Endodermal cell (in vitro differentiated cells): ENCODE measurements around the gene ST8SIA5. TPM values are rescaled to one million over a fixed set of nuclear protein-coding genes. Genes with fewer than 3 reads are reported as not detected.
A peak's percentile ranks its signal among the peaks of the same experiment; 100 is the strongest.

Experiments used
- DNase-seq: peaks from one replicate; pipeline ENCODE4 v3.0.0-alpha.2; 2017
- H3K27ac ChIP-seq: 2 replicates; pipeline ENCODE4 v1.5.1; 2013; ENCODE audit warnings: mild to moderate bottlenecking, low read depth, low read length, moderate library complexity
- H3K27me3 ChIP-seq: 2 replicates; pipeline ENCODE4 v1.6.1; 2013; ENCODE audit warnings: mild to moderate bottlenecking, low read length, moderate library complexity; ENCODE audit not compliant: insufficient read depth, control insufficient read depth, poor library complexity, severe bottlenecking
- H3K36me3 ChIP-seq: 2 replicates; pipeline ENCODE4 v1.7.0; 2013; ENCODE audit warnings: mild to moderate bottlenecking, low read length, moderate library complexity; ENCODE audit not compliant: control insufficient read depth, insufficient read depth
- H3K4me1 ChIP-seq: one replicate; pipeline ENCODE4 v1.7.0; 2013; ENCODE audit warnings: low read length; ENCODE audit not compliant: control insufficient read depth, insufficient read depth
- H3K4me3 ChIP-seq: 2 replicates; pipeline ENCODE4 v1.5.1; 2013; ENCODE audit warnings: mild to moderate bottlenecking, low read length, moderate library complexity
- H3K9ac ChIP-seq: 2 replicates; pipeline ENCODE4 v1.6.1; 2013; ENCODE audit warnings: mild to moderate bottlenecking, low read length, moderate library complexity; ENCODE audit not compliant: poor library complexity, severe bottlenecking; ENCODE audit errors: extremely low read depth
- H3K9me3 ChIP-seq: 2 replicates; pipeline ENCODE4 v1.6.1; 2013; ENCODE audit warnings: mild to moderate bottlenecking, low read length, moderate library complexity; ENCODE audit not compliant: control insufficient read depth
- H3K27ac Mint-ChIP-seq: 2 replicates; pipeline ENCODE4 v1.8.0; 2020; ENCODE audit warnings: mixed read lengths
- H3K27me3 Mint-ChIP-seq: 2 replicates; pipeline ENCODE4 v1.8.0; 2021; ENCODE audit warnings: mild to moderate bottlenecking, mixed read lengths; ENCODE audit not compliant: insufficient read depth
- H3K36me3 Mint-ChIP-seq: 2 replicates; pipeline ENCODE4 v1.8.0; 2020; ENCODE audit warnings: low read depth, mixed read lengths
- H3K4me1 Mint-ChIP-seq: 2 replicates; pipeline ENCODE4 v1.8.0; 2020; ENCODE audit warnings: mixed read lengths
- H3K4me3 Mint-ChIP-seq: 2 replicates; pipeline ENCODE4 v1.8.0; 2020; ENCODE audit warnings: mild to moderate bottlenecking, moderate library complexity, mixed read lengths
- H3K9me3 Mint-ChIP-seq: 2 replicates; pipeline ENCODE4 v1.8.0; 2020; ENCODE audit warnings: mild to moderate bottlenecking, mixed read lengths
- CTCF ChIP-seq: fragments of 200-600 bp; sonication (generic); conservative IDR thresholded peaks from 2 replicates; pipeline ENCODE4 v1.5.0; 2021; ENCODE audit warnings: antibody characterized with exemption, mild to moderate bottlenecking
- WGBS, 2 experiments: methylation state at CpG; one replicate each; pipeline versions ENCODE4 v1.1.5 to v1.1.7; 2013; ENCODE audit warnings: missing lambda C conversion rate in 2 of 2, mixed read lengths in 1 of 2; ENCODE audit not compliant: insufficient coverage in 1 of 2, insufficient read length in 1 of 2; 5-methylcytosine and 5-hydroxymethylcytosine counted together
- total RNA-seq, 2 donors: library from RNA; stranded (reverse); fragmentation: NEBNext Ultra II Directional in 1 of 2; extraction: Animal tissue kit (Norgen Biotek cat#: 25700) in 1 of 2; gene quantifications; 2 replicates in 1 of 2; 3 replicates in 1 of 2; pipeline ENCODE4 v1.2.1, GENCODE V29; 2021

ST8SIA5 gene
- total RNA-seq, 2 donors from 2014 or later: 0.24 to 0.73 TPM

GRCh38 chr18:46715062-46715461, 41.8 kb downstream of the ST8SIA5 start:
- H3K4me1 Mint-ChIP-seq: no peaks in the 10 kb centered on the region
- Histone ChIP-seq H3K36me3 (no peaks in the 10 kb centered on the region), H3K27ac (no peak overlapping the region), H3K9ac (no peak overlapping the region), H3K4me3 (no peak overlapping the region), H3K27me3 (peaks cover 5% of the 10 kb centered on the region), H3K4me1 (no peaks in the 10 kb centered on the region), H3K9me3 (no peaks in the 10 kb centered on the region)
- no peak overlapping the region for H3K27ac Mint-ChIP-seq
- no peaks in the 10 kb centered on the region for H3K9me3 Mint-ChIP-seq
- no peaks in the 10 kb centered on the region for H3K36me3 Mint-ChIP-seq
- peak; percentile 69 for TF ChIP-seq CTCF
- H3K4me3 Mint-ChIP-seq: no peak overlapping the region
- DNase-seq: peak; percentile 68
- H3K27me3 Mint-ChIP-seq: peaks cover 2% of the 10 kb centered on the region
- 32 to 80% methylated on average over 1 to 5 of the region's 5 CpGs for WGBS, 2 experiments

DNA sequence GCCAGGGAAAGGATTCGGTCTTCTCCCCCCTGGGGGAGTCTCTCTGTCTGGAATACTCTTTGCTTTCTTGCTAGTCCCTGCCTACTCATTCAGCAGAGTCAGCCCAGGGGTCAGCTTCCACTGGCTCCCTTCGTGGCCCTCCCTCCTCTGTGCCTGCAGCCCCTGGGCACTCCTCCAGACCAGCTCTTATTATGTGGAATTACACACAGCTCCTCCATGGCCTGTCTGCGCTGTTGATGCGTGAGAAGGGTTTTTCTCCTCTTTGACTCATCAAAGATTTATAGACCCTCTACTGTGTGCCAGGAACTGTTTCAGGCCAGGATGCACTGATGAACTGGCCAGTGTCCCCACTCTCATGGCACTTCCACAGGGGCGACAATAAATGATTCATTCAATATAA, 44.4 kb downstream of the ST8SIA5 start:
- Histone ChIP-seq H3K9ac (no peak overlapping the region), H3K27ac (no peak overlapping the region), H3K4me1 (no peaks in the 10 kb centered on the region), H3K9me3 (no peaks in the 10 kb centered on the region), H3K4me3 (no peak overlapping the region), H3K27me3 (peaks cover 5% of the 10 kb centered on the region), H3K36me3 (no peaks in the 10 kb centered on the region)
- peaks cover 2% of the 10 kb centered on the region for H3K4me1 Mint-ChIP-seq
- no peak for DNase-seq
- H3K27me3 Mint-ChIP-seq: peaks cover 2% of the 10 kb centered on the region
- no peak overlapping the region for H3K27ac Mint-ChIP-seq
- TF ChIP-seq CTCF: no peak
- WGBS, 2 experiments: 43 to 67% methylated on average over 3 to 5 of the region's 5 CpGs
- H3K4me3 Mint-ChIP-seq: no peak overlapping the region
- no peaks in the 10 kb centered on the region for H3K9me3 Mint-ChIP-seq
- no peaks in the 10 kb centered on the region for H3K36me3 Mint-ChIP-seq

DNA sequence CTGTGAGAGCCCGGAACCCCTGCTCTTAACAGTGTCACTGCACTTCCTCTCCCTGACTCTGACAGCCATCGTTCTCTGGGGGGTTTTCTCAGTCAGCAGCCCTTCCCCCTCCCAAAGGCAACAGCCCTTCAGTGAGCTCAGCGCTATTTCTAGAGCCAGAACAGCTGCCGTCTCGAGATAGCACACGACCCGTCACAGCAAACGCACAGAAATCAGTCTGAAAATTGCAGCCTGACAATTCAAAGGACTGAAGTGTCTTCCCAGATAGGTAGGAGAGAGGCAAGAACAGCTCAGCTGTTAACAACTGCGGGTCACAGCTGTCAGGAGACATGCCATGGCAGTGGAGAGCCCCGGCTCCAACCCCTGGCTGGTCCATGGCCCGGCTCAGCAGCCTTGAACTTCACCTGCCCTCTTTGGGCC, 45.4 kb downstream of the ST8SIA5 start:
- no peaks in the 10 kb centered on the region for H3K36me3 ChIP-seq
- no peaks in the 10 kb centered on the region for H3K4me1 ChIP-seq
- no peak overlapping the region for H3K4me3 ChIP-seq
- no peak overlapping the region for H3K27ac Mint-ChIP-seq
- no peak overlapping the region for H3K4me3 Mint-ChIP-seq
- H3K4me1 Mint-ChIP-seq: peaks cover 10% of the 10 kb centered on the region
- no peak for TF ChIP-seq CTCF
- peaks cover 2% of the 10 kb centered on the region for H3K27me3 Mint-ChIP-seq
- no peak overlapping the region for H3K27ac ChIP-seq
- H3K9me3 Mint-ChIP-seq: no peaks in the 10 kb centered on the region
- no peak overlapping the region for H3K9ac ChIP-seq
- no peaks in the 10 kb centered on the region for H3K36me3 Mint-ChIP-seq
- peaks cover 5% of the 10 kb centered on the region for H3K27me3 ChIP-seq
- no peak for DNase-seq
- 69 to 80% methylated on average over 8 to 11 of the region's 11 CpGs for WGBS, 2 experiments
- no peaks in the 10 kb centered on the region for H3K9me3 ChIP-seq
